WERI-Rb-1 (cell line): ENCODE results near the gene BCL2.

Experiments used
- DNase-seq: peaks from one replicate; pipeline ENCODE4 v3.0.0-alpha.2; 2020
- H3K27ac ChIP-seq: fragments of 250-450 bp; sonication (Bioruptor Pico); 2 replicates; pipeline ENCODE4 v1.5.1; 2020; ENCODE audit warnings: mild to moderate bottlenecking, moderate library complexity
- H3K27me3 ChIP-seq: fragments of 250-450 bp; sonication (Bioruptor Pico); 2 replicates; pipeline ENCODE4 v1.5.1; 2021; ENCODE audit warnings: mild to moderate bottlenecking, low read depth, moderate library complexity; ENCODE audit not compliant: insufficient read depth, severe bottlenecking
- H3K36me3 ChIP-seq: fragments of 250-450 bp; sonication (Bioruptor Pico); 2 replicates; pipeline ENCODE4 v1.5.1; 2020; ENCODE audit warnings: mild to moderate bottlenecking, moderate library complexity
- H3K4me3 ChIP-seq: 2 replicates; pipeline ENCODE4 v1.5.1; 2011; ENCODE audit warnings: low read depth, mild to moderate bottlenecking, control low read depth, low read length
- H3K9me3 ChIP-seq: fragments of 250-450 bp; sonication (Bioruptor Pico); 2 replicates; pipeline ENCODE4 v1.5.1; 2021; ENCODE audit warnings: mild to moderate bottlenecking, moderate library complexity; ENCODE audit not compliant: severe bottlenecking
- TF ChIP-seq, protein P1 (sequence below): IDR thresholded peaks from 2 replicates; pipeline ENCODE4 v1.5.1; 2011; ENCODE audit warnings: low read depth, mild to moderate bottlenecking, control low read depth, inconsistent platforms, low read length

BCL2 gene

DNA sequence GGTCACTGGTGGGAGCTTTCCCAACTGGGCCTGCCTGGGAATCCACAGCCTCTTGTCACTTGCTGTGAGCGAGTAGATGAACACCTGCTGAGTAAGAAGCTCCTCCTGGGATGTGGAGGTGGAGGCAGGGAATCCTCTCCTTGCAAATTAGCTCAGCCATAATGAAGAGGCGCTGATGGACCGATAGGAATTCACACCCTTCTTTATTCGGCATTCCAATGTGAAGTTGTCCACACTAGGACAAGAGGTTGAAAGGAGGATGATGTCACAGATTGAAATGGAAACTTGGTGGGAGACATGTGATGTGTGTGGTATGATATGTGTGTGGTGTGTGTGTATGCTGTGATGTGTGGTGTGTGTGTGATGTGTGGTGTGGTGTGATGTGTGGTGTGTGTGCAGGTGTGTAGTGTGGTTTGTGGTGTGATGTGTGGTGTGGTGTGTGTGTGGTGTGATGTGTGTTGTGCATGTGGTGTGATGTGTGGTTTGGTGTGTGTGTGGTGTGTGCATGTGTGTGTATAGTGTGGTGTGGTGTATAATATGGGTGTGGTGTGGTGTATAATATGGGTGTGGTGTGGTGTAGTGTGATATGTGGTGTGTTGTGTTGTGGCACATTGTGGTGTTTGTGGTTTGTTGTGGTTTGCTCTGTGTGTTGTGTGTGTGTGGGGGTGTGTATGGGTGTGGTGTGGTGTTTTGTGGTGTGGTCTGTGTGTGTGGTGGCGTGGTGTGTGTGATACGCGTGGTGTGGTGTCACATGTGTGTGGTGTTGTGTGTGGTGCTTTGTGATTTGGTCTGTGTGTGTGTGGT is 216.4 kb downstream of the BCL2 start:
- no peak overlapping the region for H3K4me3 ChIP-seq
- no peak overlapping the region for H3K27ac ChIP-seq
- TF ChIP-seq, protein P1, sequence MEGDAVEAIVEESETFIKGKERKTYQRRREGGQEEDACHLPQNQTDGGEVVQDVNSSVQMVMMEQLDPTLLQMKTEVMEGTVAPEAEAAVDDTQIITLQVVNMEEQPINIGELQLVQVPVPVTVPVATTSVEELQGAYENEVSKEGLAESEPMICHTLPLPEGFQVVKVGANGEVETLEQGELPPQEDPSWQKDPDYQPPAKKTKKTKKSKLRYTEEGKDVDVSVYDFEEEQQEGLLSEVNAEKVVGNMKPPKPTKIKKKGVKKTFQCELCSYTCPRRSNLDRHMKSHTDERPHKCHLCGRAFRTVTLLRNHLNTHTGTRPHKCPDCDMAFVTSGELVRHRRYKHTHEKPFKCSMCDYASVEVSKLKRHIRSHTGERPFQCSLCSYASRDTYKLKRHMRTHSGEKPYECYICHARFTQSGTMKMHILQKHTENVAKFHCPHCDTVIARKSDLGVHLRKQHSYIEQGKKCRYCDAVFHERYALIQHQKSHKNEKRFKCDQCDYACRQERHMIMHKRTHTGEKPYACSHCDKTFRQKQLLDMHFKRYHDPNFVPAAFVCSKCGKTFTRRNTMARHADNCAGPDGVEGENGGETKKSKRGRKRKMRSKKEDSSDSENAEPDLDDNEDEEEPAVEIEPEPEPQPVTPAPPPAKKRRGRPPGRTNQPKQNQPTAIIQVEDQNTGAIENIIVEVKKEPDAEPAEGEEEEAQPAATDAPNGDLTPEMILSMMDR, result no peak
- H3K36me3 ChIP-seq, result no peaks in the 10 kb centered on the region
- no peaks in the 10 kb centered on the region for H3K9me3 ChIP-seq
- H3K27me3 ChIP-seq, result no peaks in the 10 kb centered on the region
- no peak for DNase-seq

DNA sequence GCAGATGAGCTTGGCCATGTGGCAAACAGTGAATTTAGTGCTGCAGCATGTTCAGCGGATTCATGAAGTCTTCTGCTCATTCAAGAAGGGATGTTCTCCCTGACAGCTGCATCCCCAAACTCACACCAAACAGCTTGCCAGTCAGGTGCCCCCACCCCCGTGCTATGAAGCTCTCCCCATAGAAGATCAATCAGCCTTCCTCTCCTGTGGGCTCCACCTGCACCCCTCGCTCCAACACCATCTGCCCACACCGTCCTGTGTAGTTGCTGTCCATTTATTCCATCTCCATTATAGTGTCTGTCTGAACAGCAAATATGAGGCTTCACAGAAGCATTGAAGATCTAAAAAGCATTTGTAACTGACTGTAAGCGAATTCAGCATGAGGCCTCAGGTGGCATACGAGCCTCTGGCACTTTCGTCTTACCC is 218.9 kb downstream of the BCL2 start:
- Histone ChIP-seq H3K9me3 (no peaks in the 10 kb centered on the region), H3K27me3 (no peaks in the 10 kb centered on the region), H3K36me3 (no peaks in the 10 kb centered on the region), H3K4me3 (no peak overlapping the region), H3K27ac (no peak overlapping the region)
- TF ChIP-seq, protein P1, result no peak
- no peak for DNase-seq

DNA sequence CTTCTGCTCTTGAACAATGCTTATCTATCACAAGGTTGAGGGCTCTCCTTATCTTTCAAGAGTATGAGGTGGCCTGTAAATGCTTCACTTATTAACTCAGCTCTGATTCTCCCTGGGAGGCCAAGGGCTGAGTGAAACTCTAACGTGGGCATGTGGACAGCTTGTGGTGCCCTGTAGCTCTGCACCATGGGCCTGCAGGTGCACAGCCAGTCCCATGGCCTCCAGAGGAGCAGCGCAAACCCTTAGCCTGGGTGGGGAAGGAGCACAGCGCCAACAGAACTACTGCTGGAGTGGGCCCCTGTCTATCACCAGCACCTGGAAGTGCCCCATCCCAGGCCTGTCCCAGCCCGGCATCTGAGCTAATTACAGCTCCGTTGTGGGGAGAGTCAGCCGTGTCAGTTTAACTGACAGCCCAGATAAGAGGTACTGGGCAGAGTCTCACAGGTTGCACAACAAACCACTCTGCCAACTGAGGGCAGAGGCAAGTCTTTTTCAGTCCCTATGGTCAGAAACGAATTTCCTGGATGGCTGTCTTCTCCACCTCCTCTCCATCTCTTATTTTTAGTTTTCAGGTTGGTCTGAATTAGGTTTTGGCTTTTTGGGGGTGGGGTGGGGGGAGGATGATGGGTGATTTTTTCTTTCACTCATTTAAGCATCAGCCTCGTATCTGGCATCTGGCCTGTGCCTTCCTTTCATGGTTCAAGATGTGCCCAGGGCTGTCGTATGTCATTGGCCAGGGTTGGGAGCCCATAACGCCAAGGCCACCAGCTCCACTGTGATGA is 219.5 kb downstream of the BCL2 start:
- no peak overlapping the region for H3K27ac ChIP-seq
- TF ChIP-seq, protein P1, result no peak
- no peak overlapping the region for H3K4me3 ChIP-seq
- H3K27me3 ChIP-seq, result no peaks in the 10 kb centered on the region
- DNase-seq, result no peak
- H3K36me3 ChIP-seq, result no peaks in the 10 kb centered on the region
- H3K9me3 ChIP-seq, result no peaks in the 10 kb centered on the region

DNA sequence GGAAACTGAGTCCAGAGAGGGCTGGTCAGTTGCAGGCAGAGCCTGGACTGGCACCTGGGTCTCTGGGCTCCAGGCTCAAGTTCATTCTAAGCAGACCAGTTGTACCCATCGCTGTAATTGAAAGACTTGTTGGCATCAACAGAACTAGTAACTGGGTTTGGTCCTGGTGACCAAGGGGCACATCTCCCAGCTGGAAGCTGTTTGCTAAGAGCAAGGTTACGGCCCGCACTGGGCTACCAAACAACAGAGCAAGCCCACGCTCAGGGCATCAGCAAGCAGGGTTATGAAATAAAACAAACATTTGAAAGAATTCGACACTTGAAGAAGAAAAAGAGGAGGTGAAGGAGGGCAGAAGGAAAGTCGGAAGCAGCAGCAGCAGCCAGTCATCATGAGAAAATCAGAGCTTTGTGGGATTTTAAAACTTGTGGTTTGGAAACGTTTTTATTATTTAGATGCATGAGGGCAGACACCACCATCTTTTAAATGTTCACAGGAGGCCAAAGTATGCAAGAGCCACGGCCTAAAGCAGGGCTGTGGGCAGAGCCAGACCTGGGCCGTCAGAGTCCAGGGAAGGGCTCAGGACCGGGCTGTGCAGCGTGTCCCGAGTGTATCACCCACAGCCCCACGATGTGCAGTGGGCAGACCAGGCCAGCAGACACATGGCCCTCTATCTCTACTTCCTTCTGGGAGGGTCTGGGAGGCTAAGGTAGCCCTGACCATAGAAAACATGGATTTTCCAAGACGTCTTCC is 220.3 kb downstream of the BCL2 start:
- Histone ChIP-seq H3K27ac (no peak overlapping the region), H3K36me3 (no peaks in the 10 kb centered on the region), H3K9me3 (no peaks in the 10 kb centered on the region), H3K4me3 (no peak overlapping the region), H3K27me3 (no peaks in the 10 kb centered on the region)
- TF ChIP-seq, protein P1, result no peak
- no peak for DNase-seq

DNA sequence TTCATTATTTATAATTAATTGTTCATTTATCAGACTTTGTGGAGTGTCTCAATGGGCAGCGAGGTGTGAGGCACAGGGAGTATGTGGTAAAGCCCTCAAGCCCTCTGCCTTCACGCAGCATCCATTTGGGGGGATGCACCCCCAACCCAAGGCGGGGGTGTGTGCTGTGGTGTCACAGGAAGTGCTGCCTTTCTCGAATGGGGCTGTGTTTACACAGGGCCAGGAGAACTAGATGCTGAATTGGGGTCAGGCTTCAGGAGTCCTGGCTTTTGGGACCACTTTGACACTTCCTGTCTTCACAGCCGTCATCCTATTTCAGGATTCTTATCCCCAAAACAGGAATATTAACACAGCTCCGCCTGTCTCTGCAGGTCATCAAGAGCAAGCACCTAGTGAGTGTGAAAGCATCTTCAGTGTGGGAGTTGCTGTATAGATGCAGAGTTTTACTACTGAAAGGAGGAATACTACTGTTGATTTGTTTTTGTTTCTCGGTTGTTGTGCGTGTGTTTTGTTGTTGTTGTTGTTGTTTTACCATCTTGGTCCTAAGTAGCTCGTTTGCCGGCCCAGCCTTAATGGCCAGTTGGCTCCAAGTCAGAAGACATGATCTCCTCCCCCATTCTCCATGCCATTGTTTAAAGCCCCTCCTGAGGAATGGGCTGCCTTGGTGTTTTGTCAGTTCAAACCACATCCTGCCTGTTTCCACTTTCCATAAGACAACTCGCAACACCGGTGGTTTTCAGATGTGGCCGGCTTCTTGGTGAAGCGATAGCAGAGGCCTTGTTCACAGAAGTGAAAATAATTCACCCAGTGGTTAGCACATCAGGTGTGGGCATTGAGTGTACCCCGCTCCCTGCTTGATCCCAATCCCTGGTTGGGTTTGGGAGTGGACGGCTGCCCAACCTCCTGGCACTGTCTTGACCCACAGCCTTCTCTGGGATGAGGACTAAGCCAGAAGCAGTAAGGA is 221.3 kb downstream of the BCL2 start:
- H3K27ac ChIP-seq, result no peak overlapping the region
- DNase-seq, result no peak

More for the DNA sequence above, 221.3 kb downstream of the BCL2 start:
- Histone ChIP-seq H3K27me3 (no peaks in the 10 kb centered on the region), H3K4me3 (no peak overlapping the region), H3K9me3 (no peaks in the 10 kb centered on the region), H3K36me3 (no peaks in the 10 kb centered on the region)
- TF ChIP-seq, protein P1, result no peak
